ENCODE data around the gene KLHL6.
"Not testable (repeated sequence)": the region's sequence is repeated elsewhere in the genome, so short reads cannot be mapped to it uniquely, and the experiment has no call there.

The KLHL6 gene

DNA sequence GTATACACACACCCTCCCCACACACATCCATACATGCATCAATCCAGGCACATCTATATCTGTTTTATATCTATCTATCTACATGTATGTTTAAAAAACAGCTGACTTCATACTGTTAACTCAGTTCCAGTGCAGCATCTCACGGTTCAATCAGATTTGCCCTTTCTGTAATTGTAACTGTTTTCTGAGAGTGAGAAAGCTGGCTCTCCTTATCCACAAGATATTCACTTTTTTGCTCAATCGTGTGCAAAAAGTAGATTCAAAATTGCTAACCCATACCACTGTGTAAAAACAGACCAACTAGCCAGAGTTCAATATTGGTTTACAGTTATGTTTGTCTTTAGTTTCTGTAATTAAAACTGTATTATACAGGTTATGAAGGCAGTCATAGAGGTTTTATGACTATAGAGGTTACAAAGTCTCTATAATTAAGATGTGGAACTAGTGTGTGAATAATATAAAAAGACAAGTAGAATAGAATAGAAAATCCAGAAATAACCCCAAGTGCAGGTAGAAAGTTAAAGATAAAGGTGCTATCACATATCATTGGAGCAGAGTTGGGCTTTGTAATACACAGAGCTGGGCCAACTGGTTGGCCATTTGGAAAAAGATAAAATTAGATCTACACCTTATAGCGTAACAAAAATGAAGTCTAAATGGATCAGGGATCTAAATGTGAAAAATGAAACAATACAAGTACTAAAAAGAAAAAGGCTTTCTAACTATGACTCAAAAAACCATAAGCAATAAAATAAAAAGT lies 107.0 kb downstream of the KLHL6 start:
- DNase-seq (ENCODE audit: low read depth, low spot score): no peak

GRCh38 chr3:183447206-183448001 lies 108.1 kb downstream of the KLHL6 start:
- peak; percentile 58 for DNase-seq (ENCODE audit: low read depth, low spot score)

DNA sequence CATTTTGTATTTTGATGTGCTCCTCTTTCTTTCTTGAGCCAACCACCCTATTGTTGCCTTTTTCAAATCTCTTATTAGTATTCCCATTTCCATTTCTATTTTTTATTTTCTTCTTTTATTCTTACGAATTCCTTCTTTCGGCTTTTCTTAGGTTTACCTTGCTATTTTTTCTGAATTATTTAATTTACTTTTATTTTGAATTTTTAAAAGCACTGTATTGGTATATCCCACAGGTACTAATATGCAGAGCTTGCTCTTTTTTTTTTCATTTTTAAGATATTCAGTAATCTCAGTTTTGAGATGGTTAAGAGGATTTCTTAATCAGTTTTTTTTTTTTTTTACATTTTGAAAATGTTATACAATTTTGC lies 108.7 kb downstream of the KLHL6 start:
- no peak for DNase-seq (ENCODE audit: low read depth, low spot score)

- no peak for DNase-seq (ENCODE audit: low read depth, low spot score)
Observed at GRCh38 chr3:183444748-183445147, 110.8 kb downstream of the KLHL6 start.

- no peak for DNase-seq (ENCODE audit: low read depth, low spot score)
Observed at GRCh38 chr3:183443395-183444385, 111.8 kb downstream of the KLHL6 start.

- no peak for DNase-seq (ENCODE audit: low read depth, low spot score)
Observed at GRCh38 chr3:183442994-183443393, 112.5 kb downstream of the KLHL6 start.

- DNase-seq (ENCODE audit: low read depth, low spot score): not testable (repeated sequence)
Observed at GRCh38 chr3:183440521-183440920, 115.0 kb downstream of the KLHL6 start.

- DNase-seq (ENCODE audit: low read depth, low spot score): no peak
Observed at GRCh38 chr3:183439515-183439914, 116.0 kb downstream of the KLHL6 start.

- DNase-seq (ENCODE audit: low read depth, low spot score): no peak
Observed at GRCh38 chr3:183438735-183439134, 116.8 kb downstream of the KLHL6 start.

- DNase-seq (ENCODE audit: low read depth, low spot score): no peak
Observed at GRCh38 chr3:183437666-183438564, 117.6 kb downstream of the KLHL6 start.
